Activated CD8-positive, alpha-beta memory T cell treated with anti-CD3 and anti-CD28 coated beads for 4 hours (primary cell): ENCODE measurements around the gene DCDC2C.

Source experiments
- DNase-seq, 2 donors: peaks; one replicate each; pipeline ENCODE4 v3.0.0-alpha.2; 2020; ENCODE audit warnings: low read depth in 2 of 2

DCDC2C gene

GRCh38 chr2:3895021-3895420 is 191.6 kb downstream of the DCDC2C start:
- no peak for DNase-seq
